ENCODE results near the gene ADAMTS12. TPM values are rescaled to one million over a fixed set of nuclear protein-coding genes. Genes with fewer than 3 reads are reported as not detected.

ADAMTS12 gene
- total RNA-seq, 1 experiment from 2014 or later = 1.2 TPM

- Mint-ChIP-seq H3K9me3 (ENCODE audit: low read depth, unreplicated experiment) (no peaks in the 10 kb centered on the region), H3K4me1 (ENCODE audit: low read depth, unreplicated experiment) (no peaks in the 10 kb centered on the region), H3K36me3 (ENCODE audit: insufficient read depth, unreplicated experiment) (no peaks in the 10 kb centered on the region), H3K4me3 (ENCODE audit: low read depth, unreplicated experiment) (no peak overlapping the region), H3K27me3 (ENCODE audit: unreplicated experiment) (no peaks in the 10 kb centered on the region), H3K27ac (ENCODE audit: unreplicated experiment) (no peak overlapping the region)
- no peak for TF ChIP-seq CTCF (IDR thresholded peaks at IDR 0.05; ENCODE audit: unreplicated experiment)
- no peak for DNase-seq
- intact Hi-C loops (cut with micrococcal nuclease; ENCODE audit: unreplicated experiment) = no loop called here
- CTCF ChIA-PET = interaction anchor here (1.3 kb wide), 1 partner anchor 366 kb away, joined by 4 read pairs; no protein-coding TSS in a partner anchor
- no TSS peak for BruUV-seq (replicated peaks)
Measured at GRCh38 chr5:33801292-33801691, 90.5 kb downstream of the ADAMTS12 start.

- no peak overlapping the region for H3K4me3 Mint-ChIP-seq (ENCODE audit: low read depth, unreplicated experiment)
- no peak for TF ChIP-seq CTCF (IDR thresholded peaks at IDR 0.05; ENCODE audit: unreplicated experiment)
- no peaks in the 10 kb centered on the region for H3K9me3 Mint-ChIP-seq (ENCODE audit: low read depth, unreplicated experiment)
- CTCF ChIA-PET = interaction anchor here (0.6 to 1.3 kb wide), 2 partner anchors 315 to 365 kb away, joined by 4 to 8 read pairs; no protein-coding TSS in a partner anchor
- intact Hi-C loops (cut with micrococcal nuclease; ENCODE audit: unreplicated experiment) = no loop called here
- H3K27ac Mint-ChIP-seq (ENCODE audit: unreplicated experiment) = no peak overlapping the region
- no peaks in the 10 kb centered on the region for H3K36me3 Mint-ChIP-seq (ENCODE audit: insufficient read depth, unreplicated experiment)
- H3K4me1 Mint-ChIP-seq (ENCODE audit: low read depth, unreplicated experiment) = no peaks in the 10 kb centered on the region
- BruUV-seq (replicated peaks) = no TSS peak
- H3K27me3 Mint-ChIP-seq (ENCODE audit: unreplicated experiment) = no peaks in the 10 kb centered on the region
- no peak for DNase-seq
Measured at GRCh38 chr5:33800241-33800950, 91.4 kb downstream of the ADAMTS12 start.

- CTCF ChIA-PET = no interaction called here
- Mint-ChIP-seq H3K4me3 (ENCODE audit: low read depth, unreplicated experiment) (no peak overlapping the region), H3K27ac (ENCODE audit: unreplicated experiment) (no peak overlapping the region), H3K27me3 (ENCODE audit: unreplicated experiment) (no peaks in the 10 kb centered on the region), H3K9me3 (ENCODE audit: low read depth, unreplicated experiment) (no peaks in the 10 kb centered on the region), H3K4me1 (ENCODE audit: low read depth, unreplicated experiment) (no peaks in the 10 kb centered on the region), H3K36me3 (ENCODE audit: insufficient read depth, unreplicated experiment) (no peaks in the 10 kb centered on the region)
- no peak for DNase-seq
- BruUV-seq (replicated peaks) = no TSS peak
- intact Hi-C loops (cut with micrococcal nuclease; ENCODE audit: unreplicated experiment) = no loop called here
- no peak for TF ChIP-seq CTCF (IDR thresholded peaks at IDR 0.05; ENCODE audit: unreplicated experiment)
Measured at GRCh38 chr5:33795496-33795895, 96.3 kb downstream of the ADAMTS12 start.

GRCh38 chr5:33794550-33795181 is 97.1 kb downstream of the ADAMTS12 start:
- H3K36me3 Mint-ChIP-seq (ENCODE audit: insufficient read depth, unreplicated experiment) = no peaks in the 10 kb centered on the region
- no peak for TF ChIP-seq CTCF (IDR thresholded peaks at IDR 0.05; ENCODE audit: unreplicated experiment)
- intact Hi-C loops (cut with micrococcal nuclease; ENCODE audit: unreplicated experiment) = no loop called here
- no peaks in the 10 kb centered on the region for H3K27me3 Mint-ChIP-seq (ENCODE audit: unreplicated experiment)
- CTCF ChIA-PET = no interaction called here
- DNase-seq = no peak
- no peaks in the 10 kb centered on the region for H3K9me3 Mint-ChIP-seq (ENCODE audit: low read depth, unreplicated experiment)
- no peak overlapping the region for H3K4me3 Mint-ChIP-seq (ENCODE audit: low read depth, unreplicated experiment)
- no TSS peak for BruUV-seq (replicated peaks)
- no peaks in the 10 kb centered on the region for H3K4me1 Mint-ChIP-seq (ENCODE audit: low read depth, unreplicated experiment)
- H3K27ac Mint-ChIP-seq (ENCODE audit: unreplicated experiment) = no peak overlapping the region

Measured in Calu3 (cell line).